ENCODE results near the gene CELF4.

The CELF4 gene

GRCh38 chr18:37511721-37512298, 53.8 kb downstream of the CELF4 start:
- DNase-seq (ENCODE audit: low read depth, low spot score), result no peak
- Histone ChIP-seq H3K27me3 (ENCODE audit: control insufficient read depth, insufficient read depth, low read length) (no peaks in the 10 kb centered on the region), H3K9me3 (ENCODE audit: control insufficient read depth, insufficient read depth, low read length) (no peaks in the 10 kb centered on the region), H3K4me1 (ENCODE audit: control insufficient read depth, insufficient read depth, low read length) (no peaks in the 10 kb centered on the region; the same call in 1 of the 2 replicates), H3K36me3 (ENCODE audit: control insufficient read depth, insufficient read depth, low read length) (no peaks in the 10 kb centered on the region), H3K4me3 (ENCODE audit: low read length) (no peak overlapping the region), H3K27ac (ENCODE audit: low read length) (no peak overlapping the region)
- WGBS (ENCODE audit: insufficient coverage, insufficient read length), result no CpG with 5 or more reads among the region's 9 CpGs

- Histone ChIP-seq H3K27me3 (ENCODE audit: control insufficient read depth, insufficient read depth, low read length) (no peaks in the 10 kb centered on the region), H3K4me1 (ENCODE audit: control insufficient read depth, insufficient read depth, low read length) (no peaks in the 10 kb centered on the region), H3K27ac (ENCODE audit: low read length) (no peak overlapping the region), H3K36me3 (ENCODE audit: control insufficient read depth, insufficient read depth, low read length) (no peaks in the 10 kb centered on the region), H3K9me3 (ENCODE audit: control insufficient read depth, insufficient read depth, low read length) (no peaks in the 10 kb centered on the region), H3K4me3 (ENCODE audit: low read length) (no peak overlapping the region)
- no CpG with 5 or more reads among the region's 1 CpG for WGBS (ENCODE audit: insufficient coverage, insufficient read length)
- DNase-seq (ENCODE audit: low read depth, low spot score), result no peak
Measured at GRCh38 chr18:37509600-37509999, 56.0 kb downstream of the CELF4 start.

- Histone ChIP-seq H3K4me3 (ENCODE audit: low read length) (no peak overlapping the region), H3K9me3 (ENCODE audit: control insufficient read depth, insufficient read depth, low read length) (no peaks in the 10 kb centered on the region), H3K27me3 (ENCODE audit: control insufficient read depth, insufficient read depth, low read length) (no peaks in the 10 kb centered on the region), H3K27ac (ENCODE audit: low read length) (no peak overlapping the region), H3K36me3 (ENCODE audit: control insufficient read depth, insufficient read depth, low read length) (no peaks in the 10 kb centered on the region), H3K4me1 (ENCODE audit: control insufficient read depth, insufficient read depth, low read length) (no peaks in the 10 kb centered on the region)
- DNase-seq (ENCODE audit: low read depth, low spot score), result no peak
- WGBS (ENCODE audit: insufficient coverage, insufficient read length), result no CpG with 5 or more reads among the region's 3 CpGs
Measured at GRCh38 chr18:37508207-37508606, 57.4 kb downstream of the CELF4 start.

GRCh38 chr18:37507239-37507638, 58.4 kb downstream of the CELF4 start:
- H3K27ac ChIP-seq (ENCODE audit: low read length), result no peak overlapping the region
- H3K9me3 ChIP-seq (ENCODE audit: control insufficient read depth, insufficient read depth, low read length), result no peaks in the 10 kb centered on the region
- no peaks in the 10 kb centered on the region for H3K27me3 ChIP-seq (ENCODE audit: control insufficient read depth, insufficient read depth, low read length)
- no peak overlapping the region for H3K4me3 ChIP-seq (ENCODE audit: low read length)
- H3K4me1 ChIP-seq (ENCODE audit: control insufficient read depth, insufficient read depth, low read length), result no peaks in the 10 kb centered on the region
- no CpG with 5 or more reads among the region's 2 CpGs for WGBS (ENCODE audit: insufficient coverage, insufficient read length)
- no peak for DNase-seq (ENCODE audit: low read depth, low spot score)
- H3K36me3 ChIP-seq (ENCODE audit: control insufficient read depth, insufficient read depth, low read length), result no peaks in the 10 kb centered on the region

GRCh38 chr18:37506001-37506400, 59.6 kb downstream of the CELF4 start:
- Histone ChIP-seq H3K4me1 (ENCODE audit: control insufficient read depth, insufficient read depth, low read length) (no peaks in the 10 kb centered on the region), H3K27me3 (ENCODE audit: control insufficient read depth, insufficient read depth, low read length) (no peaks in the 10 kb centered on the region), H3K9me3 (ENCODE audit: control insufficient read depth, insufficient read depth, low read length) (no peaks in the 10 kb centered on the region), H3K27ac (ENCODE audit: low read length) (no peak overlapping the region), H3K36me3 (ENCODE audit: control insufficient read depth, insufficient read depth, low read length) (no peaks in the 10 kb centered on the region), H3K4me3 (ENCODE audit: low read length) (no peak overlapping the region)
- no CpG with 5 or more reads among the region's 9 CpGs for WGBS (ENCODE audit: insufficient coverage, insufficient read length)
- DNase-seq (ENCODE audit: low read depth, low spot score), result no peak

- Histone ChIP-seq H3K4me1 (ENCODE audit: control insufficient read depth, insufficient read depth, low read length) (no peaks in the 10 kb centered on the region), H3K36me3 (ENCODE audit: control insufficient read depth, insufficient read depth, low read length) (no peaks in the 10 kb centered on the region), H3K9me3 (ENCODE audit: control insufficient read depth, insufficient read depth, low read length) (no peaks in the 10 kb centered on the region), H3K27ac (ENCODE audit: low read length) (no peak overlapping the region), H3K27me3 (ENCODE audit: control insufficient read depth, insufficient read depth, low read length) (no peaks in the 10 kb centered on the region), H3K4me3 (ENCODE audit: low read length) (no peak overlapping the region)
- DNase-seq (ENCODE audit: low read depth, low spot score), result no peak
- no CpG with 5 or more reads among the region's 4 CpGs for WGBS (ENCODE audit: insufficient coverage, insufficient read length)
Measured at GRCh38 chr18:37505321-37505720, 60.3 kb downstream of the CELF4 start.

- no peaks in the 10 kb centered on the region for H3K9me3 ChIP-seq (ENCODE audit: control insufficient read depth, insufficient read depth, low read length)
- H3K27ac ChIP-seq (ENCODE audit: low read length), result no peak overlapping the region
- H3K4me1 ChIP-seq (ENCODE audit: control insufficient read depth, insufficient read depth, low read length), result peaks cover 3% of the 10 kb centered on the region; the same call in 1 of the 2 replicates
- no CpG with 5 or more reads among the region's 4 CpGs for WGBS (ENCODE audit: insufficient coverage, insufficient read length)
- no peaks in the 10 kb centered on the region for H3K27me3 ChIP-seq (ENCODE audit: control insufficient read depth, insufficient read depth, low read length)
- no peak overlapping the region for H3K4me3 ChIP-seq (ENCODE audit: low read length)
- H3K36me3 ChIP-seq (ENCODE audit: control insufficient read depth, insufficient read depth, low read length), result no peaks in the 10 kb centered on the region
- DNase-seq (ENCODE audit: low read depth, low spot score), result no peak
Measured at GRCh38 chr18:37502601-37503000, 63.0 kb downstream of the CELF4 start.

- Histone ChIP-seq H3K4me1 (ENCODE audit: control insufficient read depth, insufficient read depth, low read length) (peaks cover 3% of the 10 kb centered on the region; the same call in 1 of the 2 replicates), H3K27ac (ENCODE audit: low read length) (no peak overlapping the region), H3K36me3 (ENCODE audit: control insufficient read depth, insufficient read depth, low read length) (no peaks in the 10 kb centered on the region), H3K4me3 (ENCODE audit: low read length) (no peak overlapping the region), H3K27me3 (ENCODE audit: control insufficient read depth, insufficient read depth, low read length) (no peaks in the 10 kb centered on the region), H3K9me3 (ENCODE audit: control insufficient read depth, insufficient read depth, low read length) (no peaks in the 10 kb centered on the region)
- DNase-seq (ENCODE audit: low read depth, low spot score), result no peak
- WGBS (ENCODE audit: insufficient coverage, insufficient read length), result no CpG with 5 or more reads among the region's 14 CpGs
Measured at GRCh38 chr18:37502036-37502435, 63.6 kb downstream of the CELF4 start.

- Histone ChIP-seq H3K27ac (ENCODE audit: low read length) (no peak overlapping the region), H3K27me3 (ENCODE audit: control insufficient read depth, insufficient read depth, low read length) (no peaks in the 10 kb centered on the region), H3K4me1 (ENCODE audit: control insufficient read depth, insufficient read depth, low read length) (peaks cover 3% of the 10 kb centered on the region; the same call in 1 of the 2 replicates), H3K36me3 (ENCODE audit: control insufficient read depth, insufficient read depth, low read length) (no peaks in the 10 kb centered on the region), H3K4me3 (ENCODE audit: low read length) (no peak overlapping the region), H3K9me3 (ENCODE audit: control insufficient read depth, insufficient read depth, low read length) (no peaks in the 10 kb centered on the region)
- DNase-seq (ENCODE audit: low read depth, low spot score), result no peak
- WGBS (ENCODE audit: insufficient coverage, insufficient read length), result no CpG with 5 or more reads among the region's 4 CpGs
Measured at GRCh38 chr18:37501136-37501535, 64.5 kb downstream of the CELF4 start.

GRCh38 chr18:37499913-37500312, 65.7 kb downstream of the CELF4 start:
- H3K4me3 ChIP-seq (ENCODE audit: low read length), result no peak overlapping the region
- no peaks in the 10 kb centered on the region for H3K36me3 ChIP-seq (ENCODE audit: control insufficient read depth, insufficient read depth, low read length)
- H3K4me1 ChIP-seq (ENCODE audit: control insufficient read depth, insufficient read depth, low read length), result peaks cover 3% of the 10 kb centered on the region; the same call in 1 of the 2 replicates
- WGBS (ENCODE audit: insufficient coverage, insufficient read length), result no CpG with 5 or more reads among the region's 10 CpGs
- H3K27ac ChIP-seq (ENCODE audit: low read length), result no peak overlapping the region
- H3K9me3 ChIP-seq (ENCODE audit: control insufficient read depth, insufficient read depth, low read length), result no peaks in the 10 kb centered on the region
- H3K27me3 ChIP-seq (ENCODE audit: control insufficient read depth, insufficient read depth, low read length), result no peaks in the 10 kb centered on the region
- no peak for DNase-seq (ENCODE audit: low read depth, low spot score)

GRCh38 chr18:37499044-37499443, 66.6 kb downstream of the CELF4 start:
- no CpG with 5 or more reads among the region's 4 CpGs for WGBS (ENCODE audit: insufficient coverage, insufficient read length)

More at GRCh38 chr18:37499044-37499443, 66.6 kb downstream of the CELF4 start:
- Histone ChIP-seq H3K4me3 (ENCODE audit: low read length) (no peak overlapping the region), H3K9me3 (ENCODE audit: control insufficient read depth, insufficient read depth, low read length) (no peaks in the 10 kb centered on the region), H3K27ac (ENCODE audit: low read length) (no peak overlapping the region), H3K27me3 (ENCODE audit: control insufficient read depth, insufficient read depth, low read length) (no peaks in the 10 kb centered on the region), H3K4me1 (ENCODE audit: control insufficient read depth, insufficient read depth, low read length) (peaks cover 3% of the 10 kb centered on the region; the same call in 1 of the 2 replicates), H3K36me3 (ENCODE audit: control insufficient read depth, insufficient read depth, low read length) (no peaks in the 10 kb centered on the region)
- no peak for DNase-seq (ENCODE audit: low read depth, low spot score)
